Stimulated activated CD4-positive, alpha-beta T cell treated with anti-CD3 and anti-CD28 coated beads, Interleukin-4, amount 100 ng/mL, for 48 hours (primary cell): Measurements from ENCODE around the gene TANGO2.

ENCODE experiments used
- DNase-seq, 2 donors: peaks; one replicate each; pipeline ENCODE4 v3.0.0-alpha.2; 2020; ENCODE audit warnings: low read depth in 2 of 2

TANGO2 gene

GRCh38 chr22:20087319-20088262 is 66.7 kb downstream of the TANGO2 start:
- DNase-seq = no peak

GRCh38 chr22:20088263-20088648 is 67.3 kb downstream of the TANGO2 start:
- no peak for DNase-seq

- DNase-seq = no peak
Observed at GRCh38 chr22:20089226-20089976, 68.5 kb downstream of the TANGO2 start.

- DNase-seq = no peak
Observed at GRCh38 chr22:20089977-20090729, 69.2 kb downstream of the TANGO2 start.

- DNase-seq = no peak
Observed at GRCh38 chr22:20090730-20091240, 69.9 kb downstream of the TANGO2 start.

DNA sequence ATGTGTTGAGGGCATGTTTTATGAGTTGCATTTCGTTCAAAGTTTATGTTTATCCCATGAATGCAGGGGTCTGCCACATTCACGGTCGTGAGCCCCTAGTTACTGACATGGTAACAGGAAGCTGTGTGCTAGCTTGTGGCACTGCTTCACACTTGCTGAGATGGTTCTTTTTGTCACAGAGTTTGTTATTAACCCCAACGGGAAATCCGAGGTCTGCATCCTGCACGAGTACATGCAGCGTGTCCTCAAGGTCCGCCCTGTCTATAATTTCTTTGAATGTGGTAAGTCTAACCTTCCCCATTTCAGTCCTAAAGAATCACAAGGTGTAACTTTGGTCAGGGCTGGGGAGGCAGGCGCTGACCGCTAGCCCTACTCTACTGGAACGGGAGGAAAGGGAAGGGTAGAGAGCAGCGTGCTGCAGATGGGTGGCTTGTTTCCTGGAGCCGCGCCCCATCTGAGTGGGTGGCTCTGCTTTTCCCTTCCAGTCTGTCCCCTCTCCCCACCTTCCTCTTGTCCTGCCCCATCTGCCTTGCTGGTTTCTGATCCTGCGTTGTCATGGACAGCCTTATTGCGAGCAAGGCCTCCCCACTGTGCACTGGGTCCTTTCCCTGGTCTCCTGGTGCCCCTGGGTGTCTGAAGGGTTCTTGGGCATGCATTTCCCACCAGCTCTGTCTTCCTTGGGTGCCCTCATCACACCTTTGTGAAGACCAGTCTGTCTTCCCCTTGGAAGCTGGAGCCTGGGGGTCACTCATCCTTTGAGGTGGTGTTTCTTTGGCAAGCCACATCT is 71.0 kb downstream of the TANGO2 start:
- no peak for DNase-seq

GRCh38 chr22:20092477-20092854 is 71.6 kb downstream of the TANGO2 start:
- DNase-seq = no peak

GRCh38 chr22:20093418-20094196 is 72.7 kb downstream of the TANGO2 start:
- DNase-seq = no peak

GRCh38 chr22:20094197-20094807 is 73.4 kb downstream of the TANGO2 start:
- no peak for DNase-seq

DNA sequence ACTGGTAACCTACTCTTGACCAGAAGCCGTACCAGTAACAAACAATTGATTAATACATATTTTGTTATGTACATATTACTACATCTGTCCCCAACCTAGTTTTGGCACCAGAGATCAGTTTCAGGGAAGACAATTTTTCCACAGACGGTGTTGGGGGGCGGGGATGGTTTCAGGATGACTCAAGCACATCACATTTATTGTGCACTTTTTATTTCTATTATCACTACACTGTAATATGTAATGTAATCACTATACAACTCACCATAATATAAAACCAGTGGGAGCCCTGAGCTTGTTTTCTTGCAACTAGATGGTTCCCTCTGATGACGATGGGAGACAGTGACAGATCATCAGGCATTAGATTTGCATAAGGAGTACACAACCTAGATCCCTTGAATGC is 74.6 kb downstream of the TANGO2 start:
- no peak for DNase-seq

- DNase-seq = no peak
Observed at GRCh38 chr22:20096574-20097420, 75.9 kb downstream of the TANGO2 start.

DNA sequence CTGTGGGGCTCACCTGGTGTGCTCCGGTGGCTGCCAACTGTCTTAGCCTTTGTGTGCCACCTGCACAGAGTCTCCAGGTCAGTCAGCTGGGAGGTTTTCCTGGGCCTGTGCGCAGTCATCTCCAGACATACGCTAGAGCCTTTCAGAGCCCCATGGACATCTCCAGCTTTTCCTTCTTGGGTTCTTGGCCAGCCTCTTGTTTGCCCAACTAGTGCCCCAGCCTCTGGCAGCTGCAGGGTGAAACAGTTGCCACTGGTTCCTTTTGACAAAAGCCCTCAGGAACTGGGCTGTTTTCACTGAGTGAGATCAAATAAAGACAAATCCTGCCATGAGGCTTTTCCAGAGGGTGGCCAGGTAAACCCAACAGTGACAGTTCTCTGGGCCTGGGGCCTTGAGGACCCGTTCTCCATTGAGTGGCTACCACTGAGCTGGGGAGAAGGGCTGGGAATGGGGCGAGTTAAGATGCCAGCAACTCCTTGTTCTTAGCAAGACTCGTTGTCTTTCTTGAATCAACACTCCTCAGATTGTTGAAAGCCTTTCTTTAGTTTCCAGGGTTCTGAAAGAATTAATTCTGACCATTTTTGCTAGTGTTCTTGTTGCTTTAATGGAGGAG is 78.3 kb downstream of the TANGO2 start:
- DNase-seq = no peak

GRCh38 chr22:20101638-20102037 is 80.7 kb downstream of the TANGO2 start:
- DNase-seq = no peak

DNA sequence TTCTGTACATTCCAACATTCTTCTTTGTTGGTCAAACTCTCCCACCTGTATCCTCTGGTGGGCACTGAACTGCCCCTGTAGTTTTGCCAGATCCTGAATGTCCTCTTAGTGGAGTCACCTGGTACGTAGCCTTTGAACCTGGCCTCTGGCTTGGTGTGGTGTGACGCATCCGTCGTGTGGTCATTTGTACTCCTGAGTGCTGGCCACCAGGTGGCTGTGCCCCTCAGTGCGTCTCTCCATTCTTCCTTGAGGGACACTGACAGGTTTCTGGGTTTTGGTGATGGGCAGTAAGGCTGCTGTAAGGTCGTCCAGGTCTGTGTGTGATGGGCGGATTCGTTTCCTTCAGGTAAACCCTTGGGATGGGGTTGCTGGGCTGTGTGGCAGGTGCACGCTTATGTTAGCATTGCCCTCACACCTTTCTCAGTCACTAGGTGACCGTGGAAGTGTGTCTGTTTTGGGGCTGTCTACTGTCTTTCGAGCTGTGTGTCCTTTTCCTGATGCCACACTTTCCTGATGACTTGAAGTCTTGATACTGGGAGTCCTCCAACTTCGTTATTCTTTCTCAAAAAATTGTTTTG is 81.4 kb downstream of the TANGO2 start:
- no peak for DNase-seq

DNA sequence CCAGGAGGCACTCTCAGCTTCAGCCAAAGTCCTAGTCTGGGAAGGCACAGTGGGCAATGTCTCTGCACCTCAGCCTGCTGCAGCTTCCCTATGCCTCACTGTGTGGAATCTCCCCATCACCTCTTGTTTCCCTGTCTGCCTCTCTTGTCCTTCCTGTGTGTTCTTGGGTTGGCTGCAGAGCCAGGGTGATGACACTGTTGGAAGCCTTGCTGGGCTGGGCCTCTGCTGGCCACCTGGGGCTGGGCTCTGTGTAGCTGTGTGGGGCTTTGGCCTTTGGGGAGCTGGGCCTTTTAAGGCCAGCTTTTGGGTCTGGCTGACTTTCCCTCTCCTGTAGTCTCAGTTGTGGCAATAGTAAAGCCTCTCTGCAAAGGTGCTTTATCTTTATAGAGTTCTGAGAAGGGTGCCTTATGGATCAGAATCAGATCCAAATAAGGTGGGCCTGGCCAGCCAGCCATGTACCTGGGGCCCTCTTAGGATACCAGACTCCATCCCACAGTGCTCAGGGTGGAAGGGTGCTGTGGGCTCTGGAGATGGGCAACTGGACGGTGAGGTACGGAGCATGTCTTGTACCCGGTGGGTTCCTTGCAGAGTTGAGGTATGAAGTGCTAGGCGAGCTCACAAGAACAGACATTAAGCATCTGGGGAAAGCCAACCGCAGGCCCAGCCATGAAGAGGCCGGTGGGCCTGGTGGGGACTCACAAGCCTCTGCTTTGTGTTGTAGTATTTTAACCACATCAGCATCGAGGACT is 84.7 kb downstream of the TANGO2 start:
- DNase-seq = no peak

DNA sequence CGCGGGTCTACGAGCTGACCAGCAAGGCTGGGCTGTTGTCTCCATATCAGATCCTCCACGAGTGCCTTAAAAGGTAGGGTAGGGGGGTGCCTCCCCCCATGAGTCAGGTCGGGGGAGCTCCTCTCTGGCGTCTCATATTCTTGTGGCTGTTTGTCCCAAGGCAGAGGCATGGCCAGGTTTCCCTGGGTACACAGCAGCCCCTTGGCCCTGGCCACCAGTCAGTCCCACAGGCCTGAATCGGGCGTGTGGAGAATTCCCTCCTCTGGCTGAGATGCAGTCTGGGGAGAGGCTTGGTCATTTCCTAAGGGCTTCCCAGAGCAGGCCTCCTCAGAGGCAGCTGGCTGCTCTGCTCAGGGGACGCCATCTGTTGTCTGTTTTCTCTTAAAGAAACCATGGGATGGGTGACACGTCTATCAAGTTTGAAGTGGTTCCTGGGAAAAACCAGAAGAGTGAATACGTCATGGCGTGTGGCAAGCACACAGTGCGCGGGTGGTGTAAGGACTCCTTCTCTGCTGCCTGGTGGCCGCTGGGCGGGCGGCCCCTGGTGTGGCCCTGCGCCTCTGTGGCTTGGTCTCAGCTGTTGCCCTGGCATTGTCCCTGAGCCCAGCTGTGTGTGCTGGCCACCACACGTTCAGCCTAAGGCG is 85.4 kb downstream of the TANGO2 start:
- DNase-seq = no peak

DNA sequence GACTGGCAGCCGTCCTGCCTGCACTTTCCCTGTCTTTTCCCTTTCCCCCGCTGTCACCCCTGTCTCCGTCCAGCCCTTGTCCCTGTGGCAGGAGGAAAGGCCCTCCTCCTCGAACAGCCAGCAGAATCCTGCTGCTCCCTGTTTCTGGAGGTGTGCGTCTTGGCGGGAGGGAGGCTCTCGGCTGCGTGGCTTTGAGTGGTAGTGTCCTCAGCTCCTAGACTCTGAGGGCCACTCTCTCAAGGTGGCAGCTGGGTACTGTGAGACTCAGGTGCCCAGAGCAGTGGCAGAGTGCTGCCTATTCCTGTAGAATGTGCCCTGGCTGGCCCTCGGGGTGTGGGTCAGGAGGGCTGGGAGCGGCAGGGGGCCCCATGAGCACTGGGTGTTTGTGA is 85.9 kb downstream of the TANGO2 start:
- no peak for DNase-seq
